COLO668 (cell line): ENCODE results near the gene PSMA2.

Experiments
- DNase-seq: peaks from one replicate; lab custom pipeline; 2025; ENCODE audit not compliant: unreplicated experiment; lab: John Stamatoyannopoulos, UW

Gene PSMA2

GRCh38 chr7:42940985-42941847, 9.2 kb upstream of the PSMA2 start:
- peak; percentile 79 for DNase-seq

- DNase-seq: no peak
Observed at GRCh38 chr7:42939457-42940240, 7.7 kb upstream of the PSMA2 start.

GRCh38 chr7:42935861-42936260, 3.9 kb upstream of the PSMA2 start:
- DNase-seq: no peak

- no peak for DNase-seq
Observed at GRCh38 chr7:42934291-42934690, 2.3 kb upstream of the PSMA2 start.

GRCh38 chr7:42932811-42933591, 1.0 kb upstream of the PSMA2 start:
- no peak for DNase-seq

GRCh38 chr7:42931447-42931833, 534 bp downstream of the PSMA2 start:
- no peak for DNase-seq

GRCh38 chr7:42930889-42931288, 1.1 kb downstream of the PSMA2 start:
- DNase-seq: no peak

- no peak for DNase-seq
Observed at GRCh38 chr7:42929449-42929848, 2.5 kb downstream of the PSMA2 start.

- DNase-seq: no peak
Observed at GRCh38 chr7:42928754-42929153, 3.2 kb downstream of the PSMA2 start.

- no peak for DNase-seq
Observed at GRCh38 chr7:42926204-42926603, 5.8 kb downstream of the PSMA2 start.

- DNase-seq: no peak
Observed at GRCh38 chr7:42925630-42926029, 6.3 kb downstream of the PSMA2 start.

GRCh38 chr7:42924223-42924838, 7.6 kb downstream of the PSMA2 start:
- DNase-seq: no peak

- DNase-seq: no peak
Observed at GRCh38 chr7:42922017-42922753, 9.8 kb downstream of the PSMA2 start.

GRCh38 chr7:42915356-42915755, 16.6 kb downstream of the PSMA2 start:
- no peak for DNase-seq

GRCh38 chr7:42914421-42915045, 17.4 kb downstream of the PSMA2 start:
- DNase-seq: no peak

GRCh38 chr7:42914009-42914408, 18.0 kb downstream of the PSMA2 start:
- DNase-seq: no peak

GRCh38 chr7:42913591-42913990, 18.4 kb downstream of the PSMA2 start:
- DNase-seq: no peak

GRCh38 chr7:42911454-42912447, 20.2 kb downstream of the PSMA2 start, which contains the start of gene C7orf25:
Gene C7orf25 (minus strand): TSS chr7:42912070. CDS start chr7:42910900, 1,170 bp downstream.
- DNase-seq: peak; percentile 99

- DNase-seq: no peak
Observed at GRCh38 chr7:42910306-42910705, 21.7 kb downstream of the PSMA2 start.
